ENCODE results near the gene ZNF84. TPM values are rescaled to one million over a fixed set of nuclear protein-coding genes. Genes with fewer than 3 reads are reported as not detected.

The ZNF84 gene
- polyA plus RNA-seq, 3 donors: 3.3 to 5.1 (median 5.1) TPM

- Histone ChIP-seq H3K4me2 (replicated peaks; ENCODE audit: extremely low read depth, low read length, poor library complexity, severe bottlenecking) (no peak overlapping the region), H3K9me3 (replicated peaks in 1 of 2; ENCODE audit: control insufficient read depth in 1 of 2, insufficient read depth in 1 of 2, low read length in 2 of 2) (peaks cover 68 to 99% of the 10 kb centered on the region in 2 donors), H3K4me1 (ENCODE audit: control insufficient read depth in 1 of 2, insufficient read depth in 2 of 2, low read length in 2 of 2) (no peaks in the 10 kb centered on the region), H3K27ac (ENCODE audit: low read depth in 1 of 2, low read length in 2 of 2) (no peak overlapping the region), H3K4me3 (replicated peaks in 1 of 3; ENCODE audit: low read depth in 2 of 3, low read length in 3 of 3) (peak overlapping the region in 1 of 3 experiments; percentile 35), H3K36me3 (replicated peaks in 1 of 2; ENCODE audit: control insufficient read depth in 1 of 2, insufficient read depth in 2 of 2, low read length in 2 of 2) (peaks cover 0 to 7% of the 10 kb centered on the region in 2 donors), H3K79me2 (ENCODE audit: insufficient read depth, low read length) (no peaks in the 10 kb centered on the region), H3K9ac (ENCODE audit: insufficient read depth, low read length, poor library complexity, severe bottlenecking) (no peak overlapping the region), H4K20me1 (ENCODE audit: insufficient read depth, low read length) (no peaks in the 10 kb centered on the region), H3K27me3 (ENCODE audit: control insufficient read depth in 2 of 2, insufficient read depth in 2 of 2, low read length in 2 of 2) (no peaks in the 10 kb centered on the region), H2AFZ (ENCODE audit: insufficient read depth, low read depth, low read length, poor library complexity, severe bottlenecking) (no peak overlapping the region)
- 83% methylated on average over 1 of the region's 1 CpG for WGBS (ENCODE audit: insufficient coverage)
- Mint-ChIP-seq H3K27ac (no peak overlapping the region), H3K27me3 (ENCODE audit: low read depth in 3 of 3) (peaks cover 0 to 2% (median 0%) of the 10 kb centered on the region in 3 donors), H3K4me3 (no peak overlapping the region), H3K4me1 (no peaks in the 10 kb centered on the region), H3K9me3 (peaks cover 49 to 95% (median 93%) of the 10 kb centered on the region in 7 donors), H3K36me3 (no peaks in the 10 kb centered on the region)
- TF ChIP-seq CTCF (IDR thresholded peaks at IDR 0.05): no peak
- DNase-seq: no peak
- intact Hi-C loops (cut with micrococcal nuclease): no loop called here
Measured at GRCh38 chr12:133063556-133063955, 26.2 kb downstream of the ZNF84 start.

GRCh38 chr12:133073836-133074235 lies 36.5 kb downstream of the ZNF84 start:
- Histone ChIP-seq H3K4me2 (replicated peaks; ENCODE audit: extremely low read depth, low read length, poor library complexity, severe bottlenecking) (no peak overlapping the region), H3K4me3 (replicated peaks in 1 of 3; ENCODE audit: low read depth in 2 of 3, low read length in 3 of 3) (no peak overlapping the region), H3K27me3 (ENCODE audit: control insufficient read depth in 2 of 2, insufficient read depth in 2 of 2, low read length in 2 of 2) (no peaks in the 10 kb centered on the region), H3K27ac (ENCODE audit: low read depth in 1 of 2, low read length in 2 of 2) (no peak overlapping the region), H3K4me1 (ENCODE audit: control insufficient read depth in 1 of 2, insufficient read depth in 2 of 2, low read length in 2 of 2) (no peaks in the 10 kb centered on the region), H3K9ac (ENCODE audit: insufficient read depth, low read length, poor library complexity, severe bottlenecking) (no peak overlapping the region), H3K79me2 (ENCODE audit: insufficient read depth, low read length) (no peaks in the 10 kb centered on the region), H3K36me3 (replicated peaks in 1 of 2; ENCODE audit: control insufficient read depth in 1 of 2, insufficient read depth in 2 of 2, low read length in 2 of 2) (peaks cover 0 to 6% of the 10 kb centered on the region in 2 donors), H2AFZ (ENCODE audit: insufficient read depth, low read depth, low read length, poor library complexity, severe bottlenecking) (no peak overlapping the region), H3K9me3 (replicated peaks in 1 of 2; ENCODE audit: control insufficient read depth in 1 of 2, insufficient read depth in 1 of 2, low read length in 2 of 2) (peaks cover 73 to 84% of the 10 kb centered on the region in 2 donors), H4K20me1 (ENCODE audit: insufficient read depth, low read length) (no peaks in the 10 kb centered on the region)
- no peak overlapping the region for H3K4me3 Mint-ChIP-seq
- no CpG with 5 or more reads among the region's 2 CpGs for WGBS (ENCODE audit: insufficient coverage)
- H3K36me3 Mint-ChIP-seq: peaks cover 0 to under 1% of the 10 kb centered on the region in 2 donors
- no peak for TF ChIP-seq CTCF (IDR thresholded peaks at IDR 0.05)
- no peaks in the 10 kb centered on the region for H3K4me1 Mint-ChIP-seq
- intact Hi-C loops (cut with micrococcal nuclease): no loop called here
- no peak for DNase-seq
- peaks cover 0 to 1% (median 0%) of the 10 kb centered on the region in 3 donors for H3K27me3 Mint-ChIP-seq (ENCODE audit: low read depth in 3 of 3)
- no peak overlapping the region for H3K27ac Mint-ChIP-seq
- H3K9me3 Mint-ChIP-seq: peaks cover 43 to 65% (median 53%) of the 10 kb centered on the region in 7 donors
